GM21723 (cell line): ENCODE measurements around the gene SMIM12.

ENCODE experiments used
- ATAC-seq: cut with Tn5 transposase; IDR thresholded peaks from one replicate; pipeline ENCODE4 v1.9.1; 2021; ENCODE audit warnings: mild to moderate bottlenecking, moderate library complexity; ENCODE audit not compliant: unreplicated experiment

Gene SMIM12, protein sequence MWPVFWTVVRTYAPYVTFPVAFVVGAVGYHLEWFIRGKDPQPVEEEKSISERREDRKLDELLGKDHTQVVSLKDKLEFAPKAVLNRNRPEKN

DNA sequence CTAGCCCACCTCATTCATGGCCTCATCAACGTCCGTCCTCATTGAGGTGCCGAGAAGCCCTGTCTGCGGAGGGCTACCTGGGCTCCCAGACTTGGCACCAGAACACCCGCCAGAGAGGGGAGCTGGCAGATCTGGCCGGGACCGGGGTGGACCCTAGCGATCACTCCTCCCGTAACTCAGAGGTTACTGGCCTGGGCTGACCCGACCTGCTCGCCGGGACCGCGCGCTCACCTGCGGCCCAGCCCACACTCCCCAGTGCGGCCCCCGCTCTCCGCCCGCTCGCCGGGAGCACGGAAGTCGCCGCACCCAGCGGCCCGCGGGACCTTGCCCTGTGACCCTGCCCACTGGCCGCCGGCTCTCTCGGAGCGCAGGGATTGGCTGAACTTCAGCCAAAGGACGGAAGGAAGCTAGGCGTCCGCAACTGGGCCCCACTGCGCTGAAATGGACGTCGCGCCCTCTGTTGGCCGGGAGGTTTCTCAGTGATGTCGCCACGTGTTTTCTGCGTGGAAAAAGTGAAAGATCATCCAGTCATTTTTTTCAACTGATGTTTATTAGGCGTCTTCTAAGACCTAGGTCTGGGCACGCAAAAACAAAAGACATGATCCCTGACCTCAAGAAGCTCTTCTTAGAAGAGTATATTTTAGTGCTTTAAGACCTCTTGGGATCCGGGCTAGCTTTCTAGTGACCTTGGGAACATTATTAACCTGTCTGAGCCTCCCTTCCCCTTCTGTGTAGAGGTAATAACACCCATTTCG lies at the start of gene SMIM12:
Gene SMIM12 (minus strand): TSS at position 304 of the 755 bp plus-strand sequence. CDS start 3,772 bp downstream, outside the sequence.
- ATAC-seq, result peak; percentile 96

DNA sequence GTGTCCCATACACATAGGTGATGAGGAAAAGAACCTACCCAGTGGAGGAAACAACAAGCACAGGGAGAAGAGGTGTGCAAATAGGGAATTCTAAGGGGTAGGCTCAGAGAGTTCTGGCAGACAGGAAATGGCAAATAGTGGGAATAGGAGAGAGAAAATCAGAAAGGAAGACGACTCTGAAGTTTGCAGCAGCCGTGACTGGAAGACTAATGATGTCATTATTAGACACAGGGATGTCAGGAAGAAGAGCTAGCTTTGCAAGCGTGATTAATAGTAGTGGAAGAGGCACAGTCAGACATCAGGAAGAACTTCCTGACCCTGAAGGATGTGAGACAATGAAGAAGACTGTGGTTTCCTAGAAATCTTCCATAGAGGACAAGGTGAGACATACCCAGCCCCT lies 48.8 kb upstream of the SMIM12 start:
- ATAC-seq, result no peak

DNA sequence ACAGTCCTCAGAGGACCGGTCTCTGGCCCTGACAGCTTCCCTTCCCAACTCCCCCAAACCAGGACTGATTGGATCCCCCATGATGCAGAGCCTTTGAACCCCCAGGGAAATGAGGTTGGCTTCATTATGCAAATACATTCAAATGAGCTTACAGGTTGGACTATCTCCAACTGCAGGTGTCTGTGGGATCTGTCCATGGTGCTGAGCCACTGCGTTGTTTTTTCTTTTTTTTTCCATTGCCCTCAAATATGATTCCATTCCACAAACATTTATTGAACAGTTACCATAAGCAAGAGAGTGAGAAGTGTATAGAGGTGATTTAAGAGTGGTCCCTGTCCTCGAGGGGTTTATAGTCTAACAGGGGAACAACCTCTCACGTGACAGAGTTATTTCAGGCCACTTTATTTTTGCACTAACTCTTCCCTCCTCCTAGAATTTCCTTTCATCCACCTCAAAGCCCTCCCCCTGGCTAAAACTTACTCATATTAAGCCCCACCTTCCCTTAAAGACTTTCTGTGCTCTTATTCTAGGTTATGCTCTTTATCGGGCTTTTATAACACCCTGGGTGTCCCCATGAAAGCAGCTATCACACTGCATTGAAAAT lies 48.0 kb upstream of the SMIM12 start:
- no peak for ATAC-seq

DNA sequence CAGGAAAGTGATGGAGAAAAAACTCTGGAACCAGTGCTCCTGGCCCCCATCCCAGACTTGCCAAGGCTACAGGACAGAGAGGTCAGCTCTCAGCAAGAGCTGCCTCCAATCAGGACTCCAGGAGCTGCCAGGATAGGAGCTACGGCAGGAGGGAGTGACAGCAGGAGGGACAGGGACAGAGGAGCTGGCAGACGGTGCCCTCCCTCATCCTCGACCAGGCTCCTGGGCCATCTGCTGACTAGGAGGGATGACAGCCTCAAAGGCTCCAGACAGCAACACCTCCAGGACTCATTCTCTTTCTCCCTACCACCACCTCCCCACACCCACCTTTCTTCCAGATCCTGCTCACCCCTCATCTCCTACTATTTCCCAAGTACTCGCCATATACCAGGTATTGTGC lies 47.2 kb upstream of the SMIM12 start:
- ATAC-seq, result no peak

DNA sequence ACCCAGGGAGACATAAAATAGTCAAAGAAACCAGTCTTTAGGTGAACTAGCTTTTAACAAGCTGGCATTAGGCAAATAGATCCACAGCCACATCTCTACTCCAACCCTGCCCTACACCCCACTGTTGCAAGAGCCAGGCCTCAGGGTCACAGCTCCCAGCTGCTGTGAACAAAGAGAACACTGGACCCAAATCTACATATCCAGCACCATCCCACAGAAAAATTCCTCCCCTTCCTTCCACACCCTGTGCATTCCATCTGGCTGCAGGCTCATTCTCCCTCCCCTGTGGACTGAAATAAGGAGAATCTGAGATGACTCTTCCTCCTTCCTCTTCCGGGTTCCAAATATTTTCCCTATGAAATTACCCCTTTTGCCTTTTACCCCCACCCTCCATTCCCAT lies 46.7 kb upstream of the SMIM12 start:
- no peak for ATAC-seq

DNA sequence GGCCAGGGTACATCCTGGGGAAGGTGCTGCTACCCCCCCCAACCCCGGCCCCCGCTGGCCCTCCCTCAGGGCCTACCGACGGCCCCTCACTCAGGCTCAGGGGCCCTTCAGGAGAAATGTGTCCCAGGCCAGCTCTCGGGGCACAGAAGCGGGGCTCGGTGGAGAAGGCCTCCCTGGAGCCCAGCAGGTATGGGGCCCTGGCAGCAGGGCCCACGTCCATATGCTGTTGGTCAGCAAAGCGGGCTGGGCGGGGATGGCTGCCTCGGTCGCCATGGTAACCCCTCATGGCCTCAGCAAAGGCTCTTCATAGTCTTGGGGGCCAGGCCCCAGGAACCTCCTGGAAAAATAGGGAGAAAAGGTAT lies 45.5 kb upstream of the SMIM12 start:
- no peak for ATAC-seq

DNA sequence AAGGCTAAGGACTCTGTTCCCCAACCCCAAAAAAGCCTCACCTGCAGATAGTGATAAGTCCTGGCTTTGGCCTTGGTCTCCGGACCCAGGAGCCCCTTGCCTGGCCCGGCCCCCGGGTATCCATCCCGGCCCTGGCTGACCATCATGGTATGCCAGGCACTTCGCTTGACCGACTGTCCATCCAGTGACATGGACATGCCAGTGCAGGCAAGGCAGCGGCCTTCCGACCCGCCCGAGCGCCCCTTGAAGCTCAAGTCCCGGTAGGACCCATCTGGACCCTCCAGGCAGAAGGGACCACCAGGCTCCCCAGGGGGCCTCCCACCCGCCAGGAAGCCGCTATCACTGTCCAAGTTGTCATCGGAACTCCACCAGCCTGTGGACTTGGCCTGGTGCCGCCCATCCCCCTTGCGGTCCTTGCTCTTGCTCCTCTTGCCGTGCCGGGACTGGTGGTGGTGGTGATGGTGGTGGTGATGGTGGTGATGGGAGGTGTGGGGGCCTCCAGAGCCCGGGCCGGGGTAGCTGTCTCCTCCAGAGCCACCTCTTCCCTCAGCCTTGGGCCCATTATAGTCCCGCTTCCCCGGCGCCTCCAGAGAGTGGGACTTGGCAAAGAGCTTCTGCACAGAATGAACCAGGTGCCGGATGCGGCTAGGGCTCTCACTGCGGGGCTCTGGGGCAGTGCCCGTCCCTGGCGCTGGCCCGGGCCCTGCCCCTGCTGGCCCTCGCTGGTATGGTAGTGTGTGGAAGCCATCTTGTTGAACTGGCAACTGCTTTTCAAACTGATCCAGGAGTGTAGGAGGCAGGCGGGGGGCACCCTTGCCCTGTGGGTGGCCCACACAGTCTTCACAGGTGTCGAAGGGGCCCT lies 44.9 kb upstream of the SMIM12 start:
- ATAC-seq, result no peak

DNA sequence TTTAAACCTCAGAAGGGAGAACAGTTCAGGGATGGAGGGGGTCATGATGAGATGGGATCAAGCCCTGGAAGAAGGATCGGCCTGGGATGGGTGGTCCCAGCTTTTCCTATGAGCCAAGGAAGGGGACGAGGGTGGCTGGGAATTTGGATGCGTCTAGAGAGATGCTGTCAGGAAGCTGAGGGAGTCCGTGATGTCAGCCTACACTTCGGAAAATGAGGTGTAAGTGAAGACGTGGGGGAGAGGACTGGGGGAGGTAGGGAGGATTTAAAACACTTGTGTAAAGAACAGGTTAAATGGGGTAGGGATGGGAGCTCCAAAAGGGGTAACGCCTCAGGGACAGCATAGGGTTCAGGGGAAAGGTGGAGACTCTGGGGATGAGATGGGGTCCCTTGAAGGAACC lies 42.4 kb upstream of the SMIM12 start:
- no peak for ATAC-seq

DNA sequence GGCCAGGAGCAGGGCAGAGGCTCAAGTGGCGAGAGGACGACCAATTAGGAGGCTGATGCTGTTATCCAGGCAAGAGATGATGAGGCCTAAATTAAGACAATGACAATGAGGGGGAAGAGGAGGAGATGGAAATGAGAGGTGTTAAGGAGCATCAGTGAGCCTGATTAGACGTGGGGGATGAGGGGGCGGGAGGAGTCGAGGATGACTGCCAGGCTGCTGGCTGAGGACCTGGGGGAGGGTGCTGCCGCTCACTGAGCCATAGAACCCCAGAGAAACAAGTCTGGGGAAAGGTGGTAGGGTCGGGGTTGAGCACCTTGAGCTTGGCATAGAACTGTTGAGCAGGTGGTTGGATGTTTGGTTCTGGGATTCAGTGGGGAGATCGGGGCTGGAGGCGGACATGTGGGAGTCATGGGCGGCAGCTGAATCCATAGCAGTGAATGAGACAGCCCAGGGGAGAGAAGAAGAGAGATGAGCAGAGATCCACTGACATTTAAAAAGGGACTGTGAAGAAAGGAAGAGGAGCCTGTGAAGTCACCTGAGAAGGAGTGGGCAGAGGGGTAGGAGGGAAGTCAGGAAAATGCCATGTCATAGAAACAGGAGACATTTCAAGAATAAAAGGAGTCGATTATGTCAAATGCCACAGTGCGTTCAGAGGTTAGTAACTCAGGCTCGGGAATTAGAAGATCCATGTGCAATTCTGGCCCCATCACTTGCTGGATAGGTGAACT lies 41.4 kb upstream of the SMIM12 start:
- no peak for ATAC-seq

DNA sequence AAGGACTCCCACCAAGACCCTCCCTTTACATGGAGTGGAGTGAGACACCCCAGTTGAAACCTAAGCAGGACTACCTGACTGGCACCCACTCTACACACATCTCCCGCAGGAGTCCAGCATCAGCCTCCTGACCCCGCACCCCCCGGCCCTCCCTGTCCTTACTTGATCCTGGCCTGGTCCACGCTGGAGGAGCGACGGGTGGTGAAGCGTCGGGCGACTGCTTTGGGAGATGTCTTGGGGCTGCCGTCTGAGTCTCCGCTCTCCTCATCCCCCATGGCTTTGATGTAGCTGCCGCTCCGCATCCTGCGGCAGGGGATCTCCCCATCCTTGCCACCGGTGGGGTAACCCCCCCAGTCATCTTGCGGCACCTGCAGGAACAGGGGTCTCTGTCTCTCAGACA lies 40.4 kb upstream of the SMIM12 start:
- no peak for ATAC-seq

DNA sequence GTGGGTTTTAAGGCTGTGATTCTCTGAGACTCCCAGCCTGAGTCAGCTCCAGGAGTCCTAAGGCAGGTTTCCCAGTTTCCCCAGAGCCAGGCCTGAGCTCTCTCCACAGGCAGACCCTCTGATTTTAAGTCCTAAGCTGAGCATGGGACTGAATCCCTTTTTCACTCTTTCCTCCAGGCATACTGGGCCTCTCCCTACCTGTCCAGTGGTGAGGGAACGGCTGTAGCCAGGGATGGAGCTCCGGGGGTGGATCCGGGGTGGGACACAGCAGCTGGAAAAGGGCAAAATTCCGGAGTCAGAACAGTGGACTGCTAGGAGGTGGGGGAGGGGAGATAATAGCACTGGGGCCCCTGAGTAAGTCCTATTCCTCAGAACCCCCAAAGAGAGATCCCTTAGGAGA lies 39.9 kb upstream of the SMIM12 start:
- ATAC-seq, result no peak

DNA sequence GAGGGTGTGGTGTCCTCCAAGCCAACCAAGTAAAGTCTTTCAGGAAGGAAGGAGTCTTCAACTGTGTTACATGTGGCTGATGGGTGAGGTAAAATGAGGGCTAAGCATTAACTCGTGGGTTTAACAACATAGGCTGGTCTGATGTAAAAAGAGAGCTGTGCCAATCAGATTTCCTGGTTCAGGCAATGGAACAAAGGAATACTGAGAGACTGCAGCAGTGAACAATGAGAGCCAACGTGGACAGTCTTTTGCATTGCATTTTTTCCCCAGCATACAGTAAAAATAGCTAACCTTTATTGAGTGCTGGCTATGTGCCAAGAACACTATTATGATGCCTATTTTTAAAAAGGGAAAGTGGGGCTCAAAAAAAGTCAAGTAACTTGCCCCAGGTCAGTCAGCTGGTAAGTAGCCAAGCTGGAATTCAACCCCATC lies 38.8 kb upstream of the SMIM12 start:
- no peak for ATAC-seq

DNA sequence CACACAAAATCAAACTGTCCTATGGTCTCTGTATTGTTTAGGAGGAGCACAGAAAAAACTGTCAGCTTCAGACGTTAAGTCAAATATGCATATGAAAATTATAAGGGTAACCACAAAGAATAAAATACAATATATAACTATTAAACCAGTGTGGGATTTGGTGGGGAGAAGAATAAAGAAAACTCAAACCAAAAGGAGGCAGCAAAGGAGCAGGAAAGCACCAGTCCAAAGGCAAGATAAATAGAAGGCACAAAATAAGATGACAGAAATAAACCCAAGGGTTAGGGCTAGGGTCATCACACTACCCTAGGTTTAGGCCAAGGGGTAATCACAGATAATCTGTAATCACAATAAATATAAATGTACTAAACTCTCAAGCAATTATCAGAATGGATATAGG lies 37.1 kb upstream of the SMIM12 start:
- ATAC-seq, result no peak

DNA sequence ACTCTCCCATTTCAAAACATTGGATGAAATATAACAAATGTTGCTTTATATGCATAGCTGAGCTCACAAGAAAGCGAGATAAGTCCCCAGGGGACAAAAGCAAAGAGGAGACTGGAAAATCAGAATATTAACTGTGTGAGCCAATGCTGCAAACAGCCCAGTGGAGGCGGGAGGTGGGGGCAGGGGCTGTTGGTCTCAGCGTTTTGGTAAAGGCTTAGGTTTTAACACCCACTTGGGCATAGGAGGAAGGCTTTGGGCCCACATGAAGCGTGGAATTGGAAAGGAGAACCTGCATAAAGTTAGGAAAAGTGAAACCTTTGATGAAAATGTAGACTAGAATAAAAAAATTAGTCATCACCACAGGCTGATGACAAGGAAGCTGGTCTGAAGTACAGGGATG lies 30.2 kb upstream of the SMIM12 start:
- ATAC-seq, result no peak

DNA sequence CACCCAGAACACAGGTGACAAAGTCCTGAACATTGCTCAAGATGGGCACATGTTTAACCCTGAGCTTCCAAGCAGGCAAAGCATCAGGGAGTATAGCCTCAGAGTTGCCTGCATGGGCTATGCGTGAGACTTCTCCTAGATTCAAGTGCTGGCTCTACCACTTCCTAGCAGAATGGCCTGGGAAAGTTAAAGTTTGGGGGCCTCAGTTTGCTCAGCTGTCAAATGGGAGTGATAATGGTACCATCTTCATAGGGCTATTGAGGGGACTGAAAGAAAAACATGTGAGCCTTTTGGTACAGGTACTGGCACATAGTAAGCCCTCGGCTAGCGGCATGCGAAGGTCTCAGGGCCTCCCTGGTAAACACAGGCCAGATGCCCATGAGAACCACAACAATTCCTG lies 28.0 kb upstream of the SMIM12 start:
- no peak for ATAC-seq

DNA sequence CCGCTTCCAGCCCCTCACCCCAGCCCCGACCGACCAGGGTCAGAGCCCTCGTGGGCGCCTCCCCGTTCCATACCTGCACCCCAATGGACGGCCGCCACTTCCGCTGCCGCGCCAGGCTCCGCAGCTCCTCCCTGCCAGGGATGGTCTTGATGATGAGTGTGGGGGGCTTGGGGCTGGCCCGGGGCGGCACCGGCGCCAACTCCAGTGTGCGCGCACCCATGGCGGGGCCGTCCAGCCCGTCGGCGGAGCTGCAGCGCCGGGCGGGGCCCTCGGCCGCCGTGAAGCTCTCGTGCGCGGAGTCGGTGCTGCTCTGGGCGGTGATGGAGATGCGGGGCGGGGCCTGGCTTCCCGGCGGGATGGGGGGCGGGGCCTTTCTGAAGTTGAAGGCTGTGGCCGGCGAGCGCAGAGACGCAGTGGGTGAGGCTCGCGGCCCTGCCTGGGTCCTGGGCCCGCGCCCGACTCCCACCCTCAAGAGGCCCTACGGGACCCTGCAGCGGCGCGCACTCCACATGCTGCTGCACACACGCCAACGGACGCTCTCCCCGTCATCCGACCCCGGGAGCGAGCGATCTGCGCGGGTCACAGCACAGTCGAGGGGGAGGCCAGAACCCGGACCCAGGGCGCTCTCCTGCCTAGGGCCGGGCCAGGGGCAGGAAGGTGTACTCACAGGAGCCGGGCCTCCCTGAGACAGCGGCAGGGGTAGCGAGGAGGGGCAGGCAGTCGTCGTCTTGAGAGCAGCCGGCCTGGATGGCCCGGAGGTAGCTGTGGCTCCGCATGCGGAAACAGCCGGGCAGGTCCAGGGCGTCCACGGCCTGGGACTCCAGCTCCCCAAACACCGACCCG lies 26.1 kb upstream of the SMIM12 start:
- ATAC-seq, result no peak

DNA sequence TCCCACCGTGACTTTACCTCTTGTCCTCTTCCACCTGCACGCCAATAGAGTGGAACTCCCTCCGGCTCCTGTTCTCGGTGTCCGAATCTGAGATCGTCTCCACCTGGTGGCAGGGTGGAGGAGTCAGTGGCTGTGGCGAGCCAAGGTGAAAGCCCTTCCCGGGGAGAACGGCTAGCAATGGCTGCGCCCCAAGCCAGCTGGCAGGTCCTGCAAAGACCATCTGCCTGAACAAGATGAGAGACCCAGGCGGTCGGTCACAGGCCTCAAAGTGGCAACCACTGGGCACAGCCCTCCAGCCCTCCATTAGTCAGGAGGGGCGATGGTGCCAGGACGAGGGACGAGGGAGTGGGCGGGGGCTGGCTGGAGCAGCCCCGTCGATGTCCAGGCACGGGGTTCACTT lies 25.4 kb upstream of the SMIM12 start:
- ATAC-seq, result no peak

DNA sequence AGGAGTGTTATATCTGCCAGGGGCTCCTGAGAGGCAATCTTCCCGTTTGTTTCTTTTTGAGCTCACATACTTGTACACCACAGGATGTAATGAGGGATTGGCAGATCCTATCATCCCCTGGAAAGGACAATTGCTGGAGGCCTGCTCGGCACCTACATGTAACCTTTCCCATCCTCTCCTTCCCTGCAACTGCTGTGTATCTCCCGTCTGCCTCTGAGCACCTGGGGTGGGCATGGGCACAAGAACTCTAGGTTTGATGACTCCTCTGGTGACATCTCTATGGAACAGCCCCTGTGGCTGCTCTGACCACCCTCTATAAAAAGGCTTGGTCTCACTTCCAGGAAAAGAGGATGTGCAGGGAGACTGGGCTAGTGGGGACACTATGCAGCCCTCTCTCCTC lies 25.0 kb upstream of the SMIM12 start:
- ATAC-seq, result no peak

DNA sequence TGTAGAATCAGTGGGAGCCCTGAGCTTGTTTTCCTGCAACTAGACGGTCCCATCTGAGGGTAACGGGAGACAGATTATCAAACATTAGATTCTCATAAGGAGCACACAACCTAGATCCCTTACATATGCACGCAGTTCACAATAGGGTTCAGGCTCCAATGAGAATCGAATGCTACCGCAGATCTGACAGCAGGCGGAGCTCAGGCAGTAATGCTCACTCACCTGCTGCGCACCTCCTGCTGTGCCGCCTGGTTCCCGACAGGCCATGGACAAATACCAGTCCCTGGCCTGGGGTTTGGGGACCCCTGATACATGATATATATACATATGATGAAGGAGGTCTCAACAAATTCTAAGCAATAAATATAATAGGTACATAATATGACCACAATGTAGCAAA lies 19.7 kb upstream of the SMIM12 start:
- ATAC-seq, result no peak

DNA sequence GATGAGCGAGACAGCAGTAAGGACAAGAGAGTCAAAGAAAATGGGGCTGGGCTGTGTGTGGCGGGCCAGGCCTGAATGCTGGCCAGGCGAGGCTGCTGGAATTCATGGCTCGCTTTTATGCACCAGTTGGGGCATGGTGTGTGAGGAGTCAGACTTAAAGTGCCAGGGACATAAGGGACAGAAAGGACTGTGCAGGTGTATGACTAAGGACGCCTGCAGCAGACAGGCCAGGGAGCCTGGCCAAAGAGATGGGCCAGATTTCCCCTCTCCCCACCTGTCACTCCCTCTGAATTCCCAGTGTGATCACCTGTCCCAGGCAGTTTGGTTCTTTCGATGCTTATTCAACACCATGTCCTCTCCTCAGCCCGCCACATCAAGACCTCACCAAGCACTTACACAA lies 16.9 kb upstream of the SMIM12 start:
- no peak for ATAC-seq
